Lung (tissue), 12 donors: ENCODE data around the gene PDLIM1. TPM values are rescaled to one million over a fixed set of nuclear protein-coding genes. Genes with fewer than 3 reads are reported as not detected.

ENCODE experiments used
- ATAC-seq: fragments of 200-7000 bp; cut with Tn5 transposase; one replicate; pipeline ENCODE4 v1.9.1; 2020; ENCODE audit warnings: moderate number of reproducible peaks; ENCODE audit not compliant: insufficient read depth, low FRiP score
- DNase-seq, 3 donors: peaks; one replicate each; pipeline ENCODE4 v3.0.0-alpha.2; 2013 to 2017
- H3K27ac ChIP-seq, 2 donors: one replicate each; pipeline ENCODE4 v1.5.1; 2013; ENCODE audit warnings: mild to moderate bottlenecking in 2 of 2, moderate library complexity in 2 of 2, control low read depth in 1 of 2, inconsistent platforms in 1 of 2, low read depth in 1 of 2, low read length in 1 of 2
- H3K27me3 ChIP-seq, 3 donors: one replicate each; pipeline ENCODE4 v1.5.1; 2013; ENCODE audit warnings: low read length in 2 of 3; ENCODE audit not compliant: control insufficient read depth in 3 of 3, insufficient read depth in 3 of 3
- H3K36me3 ChIP-seq, 4 donors: one replicate each; pipeline ENCODE4 v1.5.1; 2013; ENCODE audit warnings: low read length in 4 of 4, mild to moderate bottlenecking in 1 of 4, moderate library complexity in 1 of 4; ENCODE audit not compliant: control insufficient read depth in 4 of 4, insufficient read depth in 4 of 4
- H3K4me1 ChIP-seq, 5 donors: one replicate each; pipeline ENCODE4 v1.5.1; 2013; ENCODE audit warnings: low read length in 5 of 5, mild to moderate bottlenecking in 2 of 5, moderate library complexity in 1 of 5; ENCODE audit not compliant: control insufficient read depth in 5 of 5, insufficient read depth in 5 of 5
- H3K4me3 ChIP-seq: one replicate; pipeline ENCODE4 v1.5.1; 2013; ENCODE audit warnings: mild to moderate bottlenecking, control low read depth, moderate library complexity
- H3K9ac ChIP-seq, 2 donors: one replicate each; pipeline ENCODE4 v1.5.1; 2013; ENCODE audit warnings: low read length in 2 of 2, control low read depth in 1 of 2; ENCODE audit not compliant: insufficient read depth in 1 of 2
- H3K9me3 ChIP-seq, 4 donors: one replicate each; pipeline ENCODE4 v1.5.1; 2013; ENCODE audit warnings: low read length in 3 of 4, mild to moderate bottlenecking in 1 of 4, moderate library complexity in 1 of 4; ENCODE audit not compliant: control insufficient read depth in 4 of 4, insufficient read depth in 3 of 4
- WGBS, 2 donors: extraction: QIAGEN DNeasy Blood & Tissue Kit; methylation state at CpG; one replicate each; pipeline ENCODE4 v1.1.7; 2013; 5-methylcytosine and 5-hydroxymethylcytosine counted together
- polyA plus RNA-seq, 2 donors: library from polyadenylated mRNA; stranded (reverse); fragments of 200-250 nt; gene quantifications; one replicate each; pipeline ENCODE4 v1.2.1, GENCODE V29; 2013
- total RNA-seq, 2 donors: library from RNA; depleted of rRNA in 1 of 2; stranded (reverse); fragments of >200 nt in 1 of 2; gene quantifications; one replicate each; pipeline ENCODE4 v1.2.1, GENCODE V29; 2014 to 2021
- TF ChIP-seq, protein P1 (sequence below): IDR thresholded peaks from 2 replicates; pipeline ENCODE4 v1.5.1; 2012; ENCODE audit warnings: mild to moderate bottlenecking; ENCODE audit errors: control extremely low read depth, extremely low read depth
- donor health status: control.
- donor health status: control.
- donor health status: Bipolar disorder and iron deficiency.
- donor health status: healthy.
- donor health status: DM: yes; HTN: yes; CAD: no.

Gene PDLIM1
- total and polyA plus RNA-seq, 4 donors, result 61.4 to 243 (median 178) TPM

DNA sequence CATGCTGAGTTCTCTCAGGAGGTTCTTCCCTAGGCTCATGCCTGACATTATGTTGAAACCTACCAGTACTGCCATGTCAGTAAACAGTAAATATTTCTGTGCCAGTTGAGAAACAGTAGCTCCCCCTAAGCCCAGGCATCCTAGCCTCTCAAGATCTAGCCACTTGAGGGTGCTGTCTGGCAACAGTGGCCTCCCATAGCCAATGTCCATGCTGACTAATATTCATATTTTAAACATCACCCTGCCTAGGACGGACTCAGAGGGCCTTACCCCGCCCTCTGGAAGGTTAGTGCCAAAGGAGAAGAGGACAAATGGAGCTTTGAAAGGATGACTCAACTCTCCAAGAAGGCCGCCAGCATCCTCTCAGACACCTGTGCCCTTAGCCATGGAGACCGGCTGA lies 89.1 kb downstream of the PDLIM1 start:
- Histone ChIP-seq H3K36me3 (no peaks in the 10 kb centered on the region), H3K9me3 (no peaks in the 10 kb centered on the region), H3K27me3 (no peaks in the 10 kb centered on the region), H3K9ac (no peak overlapping the region), H3K27ac (no peak overlapping the region), H3K4me1 (no peaks in the 10 kb centered on the region), H3K4me3 (no peak overlapping the region)
- WGBS, 2 donors, result 91 to 92% methylated on average over 4 of the region's 4 CpGs
- ATAC-seq, result no peak
- TF ChIP-seq, protein P1, sequence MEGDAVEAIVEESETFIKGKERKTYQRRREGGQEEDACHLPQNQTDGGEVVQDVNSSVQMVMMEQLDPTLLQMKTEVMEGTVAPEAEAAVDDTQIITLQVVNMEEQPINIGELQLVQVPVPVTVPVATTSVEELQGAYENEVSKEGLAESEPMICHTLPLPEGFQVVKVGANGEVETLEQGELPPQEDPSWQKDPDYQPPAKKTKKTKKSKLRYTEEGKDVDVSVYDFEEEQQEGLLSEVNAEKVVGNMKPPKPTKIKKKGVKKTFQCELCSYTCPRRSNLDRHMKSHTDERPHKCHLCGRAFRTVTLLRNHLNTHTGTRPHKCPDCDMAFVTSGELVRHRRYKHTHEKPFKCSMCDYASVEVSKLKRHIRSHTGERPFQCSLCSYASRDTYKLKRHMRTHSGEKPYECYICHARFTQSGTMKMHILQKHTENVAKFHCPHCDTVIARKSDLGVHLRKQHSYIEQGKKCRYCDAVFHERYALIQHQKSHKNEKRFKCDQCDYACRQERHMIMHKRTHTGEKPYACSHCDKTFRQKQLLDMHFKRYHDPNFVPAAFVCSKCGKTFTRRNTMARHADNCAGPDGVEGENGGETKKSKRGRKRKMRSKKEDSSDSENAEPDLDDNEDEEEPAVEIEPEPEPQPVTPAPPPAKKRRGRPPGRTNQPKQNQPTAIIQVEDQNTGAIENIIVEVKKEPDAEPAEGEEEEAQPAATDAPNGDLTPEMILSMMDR, result no peak
- no peak for DNase-seq

DNA sequence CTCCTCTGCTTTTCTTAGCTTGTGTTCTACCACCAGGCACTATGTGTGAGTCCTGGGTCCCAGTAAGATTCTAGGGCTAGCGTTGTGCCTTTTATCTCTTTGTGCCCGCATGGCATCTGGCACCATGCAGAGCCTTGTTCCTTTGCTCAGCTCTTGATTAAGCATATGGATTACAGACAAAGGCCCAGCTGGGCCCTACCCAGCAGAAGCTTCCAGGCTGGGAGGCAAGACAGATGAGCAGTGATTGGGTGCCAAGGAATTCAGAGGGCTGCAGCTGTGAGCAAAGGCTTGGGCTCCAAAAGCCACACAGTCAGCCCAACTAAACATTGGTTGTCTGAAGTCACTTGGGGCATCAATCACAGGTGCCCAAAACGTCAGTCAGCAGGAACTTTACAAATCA lies 94.8 kb downstream of the PDLIM1 start:
- Histone ChIP-seq H3K9me3 (peaks cover 0 to 1% (median 0%) of the 10 kb centered on the region in 4 donors), H3K4me3 (no peak overlapping the region), H3K27me3 (no peaks in the 10 kb centered on the region), H3K9ac (no peak overlapping the region), H3K4me1 (peaks cover 0 to 6% (median 0%) of the 10 kb centered on the region in 5 donors), H3K27ac (no peak overlapping the region), H3K36me3 (no peaks in the 10 kb centered on the region)
- TF ChIP-seq, protein P1, result no peak
- WGBS, 2 donors, result 66 to 70% methylated on average over 3 of the region's 3 CpGs
- ATAC-seq, result no peak
- no peak for DNase-seq

DNA sequence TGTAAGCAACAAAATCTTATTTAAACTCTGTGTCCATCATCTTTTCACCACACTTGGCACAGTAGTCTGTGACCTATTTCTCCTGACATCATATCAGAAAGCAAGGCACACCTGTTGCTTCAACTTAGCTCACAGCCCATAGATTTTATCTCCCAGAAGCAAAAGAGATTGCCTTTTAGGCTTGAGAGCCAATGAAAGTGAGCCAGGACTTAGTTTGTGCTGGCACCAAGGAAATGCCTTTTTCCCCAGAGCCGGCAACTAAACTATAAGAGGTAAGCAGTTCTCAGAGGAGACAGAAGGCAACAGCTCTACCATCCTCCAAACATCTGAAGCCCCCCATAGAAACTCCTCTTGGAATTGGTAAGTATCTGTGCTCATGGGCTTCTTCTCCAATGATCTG lies 96.9 kb downstream of the PDLIM1 start, which contains the start of gene ACSM6:
Gene ACSM6 (plus strand): TSS at position 295 of the 400 bp plus-strand sequence. CDS start 248 bp downstream, outside the sequence.
- Histone ChIP-seq H3K4me1 (peaks cover 0 to 6% (median 0%) of the 10 kb centered on the region in 5 donors), H3K9ac (no peak within 1 kb of the TSS), H3K4me3 (no peak within 1 kb of the TSS), H3K9me3 (peaks cover 0 to 1% (median 0%) of the 10 kb centered on the region in 4 donors), H3K27ac (no peak within 1 kb of the TSS), H3K36me3 (no peaks in the 10 kb centered on the region), H3K27me3 (no peaks in the 10 kb centered on the region)
- ATAC-seq, result no peak
- TF ChIP-seq, protein P1, result no peak
- no peak for DNase-seq
- WGBS, 2 donors, result 91 to 93% methylated on average over 1 of the region's 1 CpG

DNA sequence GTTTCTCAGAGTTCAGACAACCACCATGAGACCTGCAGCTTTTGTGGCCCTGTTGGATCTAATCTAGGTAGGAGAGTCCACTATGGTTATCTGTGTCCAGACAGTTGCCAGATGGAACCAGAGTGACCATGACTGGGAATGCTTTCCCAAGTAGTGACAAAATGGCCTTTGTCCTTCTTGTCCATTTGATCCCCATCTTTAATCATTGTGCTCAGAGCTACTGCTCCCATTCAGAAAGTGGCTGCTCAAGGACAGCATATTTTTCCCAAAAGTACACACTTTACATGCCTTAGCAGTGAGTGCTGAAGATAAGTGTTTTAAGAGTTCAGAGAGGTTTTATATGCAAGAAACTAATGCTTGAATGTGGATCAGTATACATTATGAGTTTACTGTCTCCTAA lies 102.2 kb downstream of the PDLIM1 start:
- DNase-seq (peak in 2 of 3 donors; percentile 26 to 59), ATAC-seq (peak; percentile 34)
- H3K4me1 ChIP-seq, result peaks cover 0 to 3% (median 0%) of the 10 kb centered on the region in 5 donors
- no peak overlapping the region for H3K9ac ChIP-seq
- no peaks in the 10 kb centered on the region for H3K27me3 ChIP-seq
- H3K36me3 ChIP-seq, result no peaks in the 10 kb centered on the region
- no peak overlapping the region for H3K4me3 ChIP-seq
- no peak overlapping the region for H3K27ac ChIP-seq
- TF ChIP-seq, protein P1, result no peak
- H3K9me3 ChIP-seq, result no peaks in the 10 kb centered on the region
